Measurements from ENCODE around the gene FERD3L. TPM values are rescaled to one million over a fixed set of nuclear protein-coding genes. Genes with fewer than 3 reads are reported as not detected.

FERD3L gene
- total RNA-seq, 1 experiment from 2014 or later, result not detected

- no peaks in the 10 kb centered on the region for H3K4me1 Mint-ChIP-seq (ENCODE audit: low read depth, unreplicated experiment)
- H3K36me3 Mint-ChIP-seq (ENCODE audit: insufficient read depth, unreplicated experiment), result no peaks in the 10 kb centered on the region
- H3K27ac Mint-ChIP-seq (ENCODE audit: unreplicated experiment), result no peak overlapping the region
- DNase-seq, result no peak
- intact Hi-C loops (cut with micrococcal nuclease; ENCODE audit: unreplicated experiment), result no loop called here
- no TSS peak for BruUV-seq (replicated peaks)
- no peak for TF ChIP-seq CTCF (IDR thresholded peaks at IDR 0.05; ENCODE audit: unreplicated experiment)
- peaks cover 14% of the 10 kb centered on the region for H3K27me3 Mint-ChIP-seq (ENCODE audit: unreplicated experiment)
- H3K9me3 Mint-ChIP-seq (ENCODE audit: low read depth, unreplicated experiment), result no peaks in the 10 kb centered on the region
- CTCF ChIA-PET, result no interaction called here
- no peak overlapping the region for H3K4me3 Mint-ChIP-seq (ENCODE audit: low read depth, unreplicated experiment)
Observed at GRCh38 chr7:19175241-19175640, 30.0 kb upstream of the FERD3L start.

GRCh38 chr7:19161671-19162070 lies 16.4 kb upstream of the FERD3L start:
- CTCF ChIA-PET, result no interaction called here

GRCh38 chr7:19146699-19147098 lies 1.5 kb upstream of the FERD3L start:
- H3K27me3 Mint-ChIP-seq (ENCODE audit: unreplicated experiment), result peaks cover 66% of the 10 kb centered on the region
- no peak for TF ChIP-seq CTCF (IDR thresholded peaks at IDR 0.05; ENCODE audit: unreplicated experiment)
- DNase-seq, result no peak
- intact Hi-C loops (cut with micrococcal nuclease; ENCODE audit: unreplicated experiment), result no loop called here
- CTCF ChIA-PET, result interaction anchor here (1.1 kb wide), 1 partner anchor 9 kb away, joined by 3 read pairs; no protein-coding TSS in a partner anchor
- no peaks in the 10 kb centered on the region for H3K36me3 Mint-ChIP-seq (ENCODE audit: insufficient read depth, unreplicated experiment)
- no peak overlapping the region for H3K27ac Mint-ChIP-seq (ENCODE audit: unreplicated experiment)
- BruUV-seq (replicated peaks), result no TSS peak
- peaks cover 2% of the 10 kb centered on the region for H3K9me3 Mint-ChIP-seq (ENCODE audit: low read depth, unreplicated experiment)
- H3K4me1 Mint-ChIP-seq (ENCODE audit: low read depth, unreplicated experiment), result no peaks in the 10 kb centered on the region
- H3K4me3 Mint-ChIP-seq (ENCODE audit: low read depth, unreplicated experiment), result no peak overlapping the region

More at GRCh38 chr7:19161671-19162070, 16.4 kb upstream of the FERD3L start:
- H3K36me3 Mint-ChIP-seq (ENCODE audit: insufficient read depth, unreplicated experiment), result no peaks in the 10 kb centered on the region
- H3K4me3 Mint-ChIP-seq (ENCODE audit: low read depth, unreplicated experiment), result no peak overlapping the region
- H3K27me3 Mint-ChIP-seq (ENCODE audit: unreplicated experiment), result no peaks in the 10 kb centered on the region
- TF ChIP-seq CTCF (IDR thresholded peaks at IDR 0.05; ENCODE audit: unreplicated experiment), result no peak
- no peak for DNase-seq
- no peak overlapping the region for H3K27ac Mint-ChIP-seq (ENCODE audit: unreplicated experiment)
- no TSS peak for BruUV-seq (replicated peaks)
- no peaks in the 10 kb centered on the region for H3K9me3 Mint-ChIP-seq (ENCODE audit: low read depth, unreplicated experiment)
- intact Hi-C loops (cut with micrococcal nuclease; ENCODE audit: unreplicated experiment), result no loop called here
- H3K4me1 Mint-ChIP-seq (ENCODE audit: low read depth, unreplicated experiment), result no peaks in the 10 kb centered on the region

- CTCF ChIA-PET, result interaction anchor here (1.1 kb wide), 1 partner anchor 8 kb away, joined by 3 read pairs; no protein-coding TSS in a partner anchor
- intact Hi-C loops (cut with micrococcal nuclease; ENCODE audit: unreplicated experiment), result no loop called here
- no peak overlapping the region for H3K4me3 Mint-ChIP-seq (ENCODE audit: low read depth, unreplicated experiment)
- no peak overlapping the region for H3K27ac Mint-ChIP-seq (ENCODE audit: unreplicated experiment)
- no peaks in the 10 kb centered on the region for H3K4me1 Mint-ChIP-seq (ENCODE audit: low read depth, unreplicated experiment)
- DNase-seq, result no peak
- H3K36me3 Mint-ChIP-seq (ENCODE audit: insufficient read depth, unreplicated experiment), result no peaks in the 10 kb centered on the region
- peaks cover 2% of the 10 kb centered on the region for H3K9me3 Mint-ChIP-seq (ENCODE audit: low read depth, unreplicated experiment)
- peaks cover 76% of the 10 kb centered on the region for H3K27me3 Mint-ChIP-seq (ENCODE audit: unreplicated experiment)
- no peak for TF ChIP-seq CTCF (IDR thresholded peaks at IDR 0.05; ENCODE audit: unreplicated experiment)
- BruUV-seq (replicated peaks), result no TSS peak
Observed at GRCh38 chr7:19145434-19146115, 354 bp upstream of the FERD3L start.

All from Calu3 (cell line).